Trophoblast cell (in vitro differentiated cells and primary cell): Measurements from ENCODE around the gene KRT77.

ENCODE experiments used
- DNase-seq, 2 donors: peaks; one replicate each; pipeline ENCODE4 v3.0.0-alpha.2; 2016
- H2AFZ ChIP-seq: 2 replicates; pipeline ENCODE4 v1.6.1; 2013; ENCODE audit warnings: low read length, moderate library complexity, mild to moderate bottlenecking; ENCODE audit not compliant: insufficient read depth, poor library complexity
- H2AK5ac ChIP-seq: 2 replicates; pipeline ENCODE4 v1.6.1; 2013; ENCODE audit warnings: mild to moderate bottlenecking, low read length
- H2BK120ac ChIP-seq: 2 replicates; pipeline ENCODE4 v1.6.1; 2013; ENCODE audit warnings: low read length, mild to moderate bottlenecking, moderate library complexity; ENCODE audit not compliant: insufficient read depth, poor library complexity
- H2BK12ac ChIP-seq: 2 replicates; pipeline ENCODE4 v1.6.1; 2013; ENCODE audit warnings: mild to moderate bottlenecking, low read length, moderate library complexity
- H2BK5ac ChIP-seq: 2 replicates; pipeline ENCODE4 v1.6.1; 2013; ENCODE audit warnings: low read length, low read depth, moderate library complexity, mild to moderate bottlenecking; ENCODE audit not compliant: poor library complexity
- H3K14ac ChIP-seq: 2 replicates; pipeline ENCODE4 v1.6.1; 2013; ENCODE audit warnings: mild to moderate bottlenecking, low read length
- H3K18ac ChIP-seq: 2 replicates; pipeline ENCODE4 v1.6.1; 2013; ENCODE audit warnings: mild to moderate bottlenecking, low read length
- H3K23ac ChIP-seq: 2 replicates; pipeline ENCODE4 v1.6.1; 2013; ENCODE audit warnings: low read length
- H3K27ac ChIP-seq: 2 replicates; pipeline ENCODE4 v1.5.1; 2013; ENCODE audit warnings: low read depth, mild to moderate bottlenecking, inconsistent platforms, low read length, moderate library complexity
- H3K27me3 ChIP-seq: 2 replicates; pipeline ENCODE4 v1.6.1; 2013; ENCODE audit warnings: inconsistent platforms, mild to moderate bottlenecking, low read length, moderate library complexity; ENCODE audit not compliant: insufficient read depth
- H3K36me3 ChIP-seq, 2 experiments: 1 replicate in 1 of 2; 2 replicates in 1 of 2; pipeline ENCODE4 v1.6.1; 2013; ENCODE audit warnings: low read length in 2 of 2, mild to moderate bottlenecking in 2 of 2, moderate library complexity in 1 of 2; ENCODE audit not compliant: insufficient read depth in 2 of 2, control insufficient read depth in 1 of 2
- H3K4ac ChIP-seq: 2 replicates; pipeline ENCODE4 v1.6.1; 2013; ENCODE audit warnings: low read depth, mild to moderate bottlenecking, low read length, moderate library complexity
- H3K4me1 ChIP-seq, 2 experiments: 1 replicate in 1 of 2; 2 replicates in 1 of 2; pipeline ENCODE4 v1.6.1; 2013; ENCODE audit warnings: low read length in 2 of 2, mild to moderate bottlenecking in 2 of 2, moderate library complexity in 1 of 2; ENCODE audit not compliant: insufficient read depth in 2 of 2, control insufficient read depth in 1 of 2
- H3K4me2 ChIP-seq: 2 replicates; pipeline ENCODE4 v1.6.1; 2013; ENCODE audit warnings: inconsistent platforms, mild to moderate bottlenecking, low read length, moderate library complexity
- H3K4me3 ChIP-seq: 2 replicates; pipeline ENCODE4 v1.5.1; 2013; ENCODE audit warnings: mild to moderate bottlenecking, low read depth, low read length, inconsistent platforms
- H3K79me1 ChIP-seq: one replicate; pipeline ENCODE4 v1.6.1; 2013; ENCODE audit warnings: low read length
- H3K79me2 ChIP-seq: 2 replicates; pipeline ENCODE4 v1.6.1; 2013; ENCODE audit warnings: low read length, mild to moderate bottlenecking; ENCODE audit not compliant: control insufficient read depth, insufficient read depth, poor library complexity
- H3K9ac ChIP-seq: 2 replicates; pipeline ENCODE4 v1.6.1; 2013; ENCODE audit warnings: mild to moderate bottlenecking, low read length
- H3K9me3 ChIP-seq: 2 replicates; pipeline ENCODE4 v1.6.1; 2013; ENCODE audit warnings: low read depth, mild to moderate bottlenecking, control low read depth, inconsistent platforms, low read length; ENCODE audit not compliant: insufficient read depth
- H4K12ac ChIP-seq: 2 replicates; pipeline ENCODE4 v1.6.1; 2013; ENCODE audit warnings: low read depth, mild to moderate bottlenecking, low read length, moderate library complexity
- H4K8ac ChIP-seq: 2 replicates; pipeline ENCODE4 v1.6.1; 2013; ENCODE audit warnings: low read depth, mild to moderate bottlenecking, low read length, moderate library complexity
- H4K91ac ChIP-seq: one replicate; pipeline ENCODE4 v1.6.1; 2013; ENCODE audit warnings: low read depth, mild to moderate bottlenecking, low read length, moderate library complexity
- WGBS: extraction: QIAGEN DNeasy Blood & Tissue Kit; methylation state at CpG from one replicate; pipeline ENCODE4 v1.1.7; 2013; ENCODE audit warnings: missing lambda C conversion rate; ENCODE audit not compliant: insufficient read length, insufficient coverage; ENCODE audit errors: extremely low coverage; 5-methylcytosine and 5-hydroxymethylcytosine counted together

KRT77 gene

GRCh38 chr12:52645120-52645761 lies 58.1 kb downstream of the KRT77 start:
- no peak overlapping the region for H3K23ac ChIP-seq
- H3K9ac ChIP-seq, result no peak overlapping the region
- no peak overlapping the region for H2AK5ac ChIP-seq
- H2BK12ac ChIP-seq, result no peak overlapping the region
- no peak overlapping the region for H2BK5ac ChIP-seq
- no peak overlapping the region for H3K4me2 ChIP-seq
- no peak overlapping the region for H4K12ac ChIP-seq
- no peak overlapping the region for H3K27ac ChIP-seq
- H3K18ac ChIP-seq, result no peak overlapping the region
- no peak overlapping the region for H2AFZ ChIP-seq
- DNase-seq, result no peak
- H4K91ac ChIP-seq, result no peak overlapping the region
- H3K14ac ChIP-seq, result no peak overlapping the region
- H3K27me3 ChIP-seq, result no peaks in the 10 kb centered on the region
- WGBS, result no CpG with 5 or more reads among the region's 7 CpGs
- H3K4me3 ChIP-seq, result no peak overlapping the region
- no peaks in the 10 kb centered on the region for H3K36me3 ChIP-seq
- H3K4me1 ChIP-seq, result no peaks in the 10 kb centered on the region
- H3K4ac ChIP-seq, result no peak overlapping the region
- H2BK120ac ChIP-seq, result no peak overlapping the region
- no peaks in the 10 kb centered on the region for H3K9me3 ChIP-seq
- H4K8ac ChIP-seq, result no peak overlapping the region
- H3K79me1 ChIP-seq, result no peaks in the 10 kb centered on the region
- no peaks in the 10 kb centered on the region for H3K79me2 ChIP-seq

- no peaks in the 10 kb centered on the region for H3K79me2 ChIP-seq
- no peak overlapping the region for H2BK5ac ChIP-seq
- no peaks in the 10 kb centered on the region for H3K79me1 ChIP-seq
- no peak overlapping the region for H3K14ac ChIP-seq
- H3K4me1 ChIP-seq, result no peaks in the 10 kb centered on the region
- no peak overlapping the region for H3K4me3 ChIP-seq
- no peak overlapping the region for H2BK120ac ChIP-seq
- H4K12ac ChIP-seq, result no peak overlapping the region
- H4K91ac ChIP-seq, result no peak overlapping the region
- no peaks in the 10 kb centered on the region for H3K27me3 ChIP-seq
- H3K4ac ChIP-seq, result no peak overlapping the region
- WGBS, result no CpG with 5 or more reads among the region's 6 CpGs
- no peak overlapping the region for H2AK5ac ChIP-seq
- DNase-seq, result no peak
- H2AFZ ChIP-seq, result no peak overlapping the region
- no peaks in the 10 kb centered on the region for H3K36me3 ChIP-seq
- no peak overlapping the region for H3K23ac ChIP-seq
- no peak overlapping the region for H3K4me2 ChIP-seq
- no peak overlapping the region for H3K18ac ChIP-seq
- H3K27ac ChIP-seq, result no peak overlapping the region
- H3K9ac ChIP-seq, result no peak overlapping the region
- no peaks in the 10 kb centered on the region for H3K9me3 ChIP-seq
- no peak overlapping the region for H4K8ac ChIP-seq
- H2BK12ac ChIP-seq, result no peak overlapping the region
Observed at GRCh38 chr12:52644078-52644415, 59.3 kb downstream of the KRT77 start.

GRCh38 chr12:52643233-52644077 lies 59.9 kb downstream of the KRT77 start:
- Histone ChIP-seq H3K4me2 (no peak overlapping the region), H3K4me3 (no peak overlapping the region), H3K9me3 (no peaks in the 10 kb centered on the region), H3K4ac (no peak overlapping the region), H2BK12ac (no peak overlapping the region), H2AK5ac (no peak overlapping the region), H4K91ac (no peak overlapping the region), H3K14ac (no peak overlapping the region), H2BK120ac (no peak overlapping the region), H3K79me1 (no peaks in the 10 kb centered on the region), H3K27me3 (no peaks in the 10 kb centered on the region), H4K12ac (no peak overlapping the region), H3K9ac (no peak overlapping the region), H3K27ac (no peak overlapping the region), H4K8ac (no peak overlapping the region), H3K36me3 (no peaks in the 10 kb centered on the region), H3K4me1 (no peaks in the 10 kb centered on the region), H2AFZ (no peak overlapping the region), H3K23ac (no peak overlapping the region), H2BK5ac (no peak overlapping the region), H3K18ac (no peak overlapping the region), H3K79me2 (no peaks in the 10 kb centered on the region)
- no CpG with 5 or more reads among the region's 10 CpGs for WGBS
- DNase-seq, result no peak

- Histone ChIP-seq H2BK5ac (no peak overlapping the region), H2AK5ac (no peak overlapping the region), H2BK12ac (no peak overlapping the region), H4K8ac (no peak overlapping the region), H3K79me2 (no peaks in the 10 kb centered on the region), H3K4me1 (no peaks in the 10 kb centered on the region), H3K36me3 (no peaks in the 10 kb centered on the region), H3K4me3 (no peak overlapping the region), H3K18ac (no peak overlapping the region), H3K27me3 (no peaks in the 10 kb centered on the region), H3K9ac (no peak overlapping the region), H3K14ac (no peak overlapping the region), H4K91ac (no peak overlapping the region), H3K4ac (no peak overlapping the region), H3K23ac (peak overlapping the region; percentile 31), H2BK120ac (no peak overlapping the region), H3K4me2 (no peak overlapping the region), H3K9me3 (no peaks in the 10 kb centered on the region), H3K27ac (no peak overlapping the region), H2AFZ (no peak overlapping the region), H3K79me1 (no peaks in the 10 kb centered on the region), H4K12ac (no peak overlapping the region)
- no peak for DNase-seq
- no CpG with 5 or more reads among the region's 4 CpGs for WGBS
Observed at GRCh38 chr12:52641468-52641867, 61.9 kb downstream of the KRT77 start.
